ENCODE measurements around the gene IL17RA. TPM values are rescaled to one million over a fixed set of nuclear protein-coding genes. Genes with fewer than 3 reads are reported as not detected.

The IL17RA gene
- total and polyA plus RNA-seq, 2 donors (not counting 3 experiments of a cell fraction or from before 2014, with no cell fraction given) = 13.0 to 19.3 TPM

- Histone ChIP-seq H2AFZ (ENCODE audit: low read depth, low read length) (no peak overlapping the region), H3K4me2 (ENCODE audit: insufficient read depth, low read length) (no peak overlapping the region)
- DNase-seq (ENCODE audit: low read depth, low spot score) = no peak
These were observed 20.6 kb downstream of the IL17RA start for GRCh38 chr22:17105143-17106129.

More at GRCh38 chr22:17105143-17106129, 20.6 kb downstream of the IL17RA start:
- Histone ChIP-seq H3K4me1 (ENCODE audit: control insufficient read depth, extremely low read depth, insufficient read depth, low read length) (no peaks in the 10 kb centered on the region), H3K36me3 (ENCODE audit: control insufficient read depth in 2 of 2, extremely low read depth in 1 of 2, insufficient read depth in 2 of 2, low read length in 2 of 2) (peaks cover 2 to 17% of the 10 kb centered on the region in 2 experiments), H3K27me3 (ENCODE audit: control insufficient read depth in 2 of 2, insufficient read depth in 2 of 2, low read length in 2 of 2) (no peaks in the 10 kb centered on the region), H3K79me2 (ENCODE audit: control insufficient read depth, insufficient read depth, low read length) (no peaks in the 10 kb centered on the region), H3K9me3 (replicated peaks; ENCODE audit: control insufficient read depth, insufficient read depth, low read length) (no peaks in the 10 kb centered on the region), H3K9ac (replicated peaks; ENCODE audit: extremely low read depth, insufficient read depth, low read length) (no peak overlapping the region), H3K4me3 (replicated peaks in 1 of 3; ENCODE audit: insufficient read depth in 1 of 3, low read depth in 1 of 3, low read length in 3 of 3) (no peak overlapping the region), H4K20me1 (replicated peaks; ENCODE audit: control insufficient read depth, extremely low read depth, insufficient read depth, low read length) (no peaks in the 10 kb centered on the region), H3K27ac (ENCODE audit: insufficient read depth, low read depth, low read length) (no peak overlapping the region), H3K9me1 (replicated peaks; ENCODE audit: control insufficient read depth, extremely low read depth, insufficient read depth, low read length) (no peaks in the 10 kb centered on the region)
- no peak for TF ChIP-seq FOS (IDR thresholded peaks at IDR 0.05; ENCODE audit: borderline replicate concordance, insufficient read depth, low read length)
- TF ChIP-seq POLR2AphosphoS5 (IDR thresholded peaks at IDR 0.05; ENCODE audit: insufficient read depth, low read depth, low read length) = no peak
- no peak for TF ChIP-seq JUN (IDR thresholded peaks at IDR 0.05; ENCODE audit: borderline replicate concordance, insufficient read depth, insufficient read length, low read depth)
- TF ChIP-seq CTCF (IDR thresholded peaks at IDR 0.05; ENCODE audit: extremely low read depth in 1 of 2, insufficient read depth in 1 of 2, low read depth in 1 of 2, low read length in 2 of 2) = no peak
- no peak for TF ChIP-seq MYC (IDR thresholded peaks at IDR 0.05; ENCODE audit: low read depth, low read length)
- TF ChIP-seq GATA2 (IDR thresholded peaks at IDR 0.05; ENCODE audit: insufficient read depth, insufficient read length, low read depth, low read length) = no peak
- no peak for TF ChIP-seq POLR2A (IDR thresholded peaks at IDR 0.05; ENCODE audit: low read depth, low read length)
- TF ChIP-seq, protein P1, sequence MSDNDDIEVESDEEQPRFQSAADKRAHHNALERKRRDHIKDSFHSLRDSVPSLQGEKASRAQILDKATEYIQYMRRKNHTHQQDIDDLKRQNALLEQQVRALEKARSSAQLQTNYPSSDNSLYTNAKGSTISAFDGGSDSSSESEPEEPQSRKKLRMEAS (IDR thresholded peaks at IDR 0.05; ENCODE audit: insufficient read depth, insufficient read length) = no peak
- no peak for TF ChIP-seq EZH2 (IDR thresholded peaks at IDR 0.05; ENCODE audit: borderline replicate concordance, low read depth, low read length, severe bottlenecking)
- FAIRE-seq = no peak
- dilution Hi-C loops (cut with MboI; ENCODE audit: extremely low pct_ligation_motif_present, low sequenced_read_pairs) = no loop called here
- ChIA-PET POLR2A (no interaction called here), CTCF (no interaction called here)
- intact Hi-C loops (cut with micrococcal nuclease) = no loop called here
- no TSS peak for BruUV-seq (replicated peaks)
